ENCODE data around the gene PIGBOS1.

Gene PIGBOS1

DNA sequence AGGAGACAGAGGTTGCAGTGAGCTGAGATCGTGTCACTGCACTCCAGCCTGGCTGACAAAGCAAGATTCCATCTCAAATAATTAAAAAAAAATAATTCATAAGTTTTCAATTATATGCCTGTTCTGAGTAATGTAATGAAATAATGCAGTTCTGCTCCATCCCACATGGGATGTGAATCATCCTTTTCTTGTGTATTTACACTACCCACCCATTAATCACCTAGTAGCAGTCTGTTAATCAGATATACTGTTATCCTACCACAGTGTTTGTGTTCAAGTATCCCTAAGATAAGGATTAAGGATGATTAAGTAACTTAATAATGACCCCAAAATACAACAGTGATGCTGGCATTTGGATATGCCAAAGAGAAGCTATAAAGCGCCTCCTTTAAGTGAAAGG, 38.9 kb upstream of the PIGBOS1 start:
- DNase-seq (ENCODE audit: low spot score) = no peak
- TF ChIP-seq, protein P1, sequence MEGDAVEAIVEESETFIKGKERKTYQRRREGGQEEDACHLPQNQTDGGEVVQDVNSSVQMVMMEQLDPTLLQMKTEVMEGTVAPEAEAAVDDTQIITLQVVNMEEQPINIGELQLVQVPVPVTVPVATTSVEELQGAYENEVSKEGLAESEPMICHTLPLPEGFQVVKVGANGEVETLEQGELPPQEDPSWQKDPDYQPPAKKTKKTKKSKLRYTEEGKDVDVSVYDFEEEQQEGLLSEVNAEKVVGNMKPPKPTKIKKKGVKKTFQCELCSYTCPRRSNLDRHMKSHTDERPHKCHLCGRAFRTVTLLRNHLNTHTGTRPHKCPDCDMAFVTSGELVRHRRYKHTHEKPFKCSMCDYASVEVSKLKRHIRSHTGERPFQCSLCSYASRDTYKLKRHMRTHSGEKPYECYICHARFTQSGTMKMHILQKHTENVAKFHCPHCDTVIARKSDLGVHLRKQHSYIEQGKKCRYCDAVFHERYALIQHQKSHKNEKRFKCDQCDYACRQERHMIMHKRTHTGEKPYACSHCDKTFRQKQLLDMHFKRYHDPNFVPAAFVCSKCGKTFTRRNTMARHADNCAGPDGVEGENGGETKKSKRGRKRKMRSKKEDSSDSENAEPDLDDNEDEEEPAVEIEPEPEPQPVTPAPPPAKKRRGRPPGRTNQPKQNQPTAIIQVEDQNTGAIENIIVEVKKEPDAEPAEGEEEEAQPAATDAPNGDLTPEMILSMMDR (IDR thresholded peaks at IDR 0.05; ENCODE audit: borderline replicate concordance, control extremely low read depth, extremely low read depth, insufficient read depth, missing control alignments) = no peak
- in situ Hi-C loops (cut with MboI; ENCODE audit: low sequenced_read_pairs, unreplicated experiment) = no loop called here

DNA sequence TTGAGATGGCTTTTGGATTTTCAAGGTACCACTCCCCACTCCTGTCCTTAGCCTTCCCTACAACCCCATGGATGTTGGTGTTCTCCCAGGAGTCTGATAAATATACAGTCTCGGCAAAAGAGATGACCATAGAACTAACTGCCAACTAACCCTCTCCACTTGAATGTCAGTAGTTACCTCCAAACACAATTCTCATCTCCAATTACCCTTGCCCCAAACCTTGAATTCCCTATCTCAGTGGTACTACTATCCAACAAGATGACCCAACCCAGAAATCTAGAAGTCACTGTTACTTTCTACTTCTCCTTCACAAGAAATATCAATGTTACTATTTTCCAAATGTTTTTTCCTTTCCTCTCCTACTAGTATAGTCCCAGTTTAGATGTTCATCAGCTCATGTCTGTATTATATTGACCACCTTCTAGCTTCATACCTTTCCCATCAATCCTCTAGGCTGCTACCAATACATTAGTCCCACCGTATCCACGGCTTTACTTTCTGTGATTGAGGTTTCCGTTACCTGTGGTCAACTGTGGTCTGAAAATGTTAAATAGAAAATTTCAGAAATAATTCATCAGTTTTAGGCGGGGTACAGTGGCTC, 38.2 kb upstream of the PIGBOS1 start:
- in situ Hi-C loops (cut with MboI; ENCODE audit: low sequenced_read_pairs, unreplicated experiment) = no loop called here
- TF ChIP-seq, protein P1 (IDR thresholded peaks at IDR 0.05; ENCODE audit: borderline replicate concordance, control extremely low read depth, extremely low read depth, insufficient read depth, missing control alignments) = no peak
- no peak for DNase-seq (ENCODE audit: low spot score)

DNA sequence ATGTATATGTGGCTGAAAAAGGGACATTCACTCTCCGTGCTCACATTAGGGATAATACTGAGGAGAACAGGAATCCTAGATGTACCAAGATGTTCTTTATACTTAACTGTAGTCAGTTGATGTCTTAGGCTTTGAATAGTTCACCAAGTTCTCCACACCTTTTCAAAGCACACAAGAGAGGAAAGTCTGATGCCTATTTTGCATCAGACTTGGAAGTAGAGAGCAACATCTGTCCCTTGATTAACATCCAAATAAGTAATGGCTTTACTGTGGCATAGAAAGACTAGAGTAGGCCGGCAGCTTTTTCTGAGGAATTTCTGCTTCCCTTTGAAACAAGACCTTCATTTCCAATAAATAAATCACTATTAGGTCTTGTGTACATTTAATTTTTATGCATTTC, 34.1 kb upstream of the PIGBOS1 start:
- in situ Hi-C loops (cut with MboI; ENCODE audit: low sequenced_read_pairs, unreplicated experiment) = no loop called here
- no peak for DNase-seq (ENCODE audit: low spot score)
- TF ChIP-seq, protein P1 (IDR thresholded peaks at IDR 0.05; ENCODE audit: borderline replicate concordance, control extremely low read depth, extremely low read depth, insufficient read depth, missing control alignments) = no peak

DNA sequence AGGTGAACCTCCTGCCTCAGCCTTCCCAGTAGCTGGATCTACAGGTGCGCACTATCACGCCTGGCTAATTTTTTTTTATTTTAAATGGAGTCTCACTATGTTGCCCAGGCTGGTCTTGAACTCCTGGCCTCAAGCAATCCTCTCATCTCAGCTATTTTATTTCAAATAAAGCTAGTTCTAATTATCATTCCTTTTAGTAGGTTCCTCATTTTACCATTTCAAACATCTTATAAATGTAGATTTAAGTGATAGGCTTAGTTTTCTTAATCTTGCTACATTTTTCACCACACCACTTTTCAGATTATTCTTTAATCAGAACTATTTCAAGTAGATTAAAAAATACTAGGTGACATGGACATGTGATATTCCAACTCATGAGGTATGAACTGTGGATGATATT, 30.4 kb upstream of the PIGBOS1 start:
- no peak for DNase-seq (ENCODE audit: low spot score)
- TF ChIP-seq, protein P1 (IDR thresholded peaks at IDR 0.05; ENCODE audit: borderline replicate concordance, control extremely low read depth, extremely low read depth, insufficient read depth, missing control alignments) = no peak
- in situ Hi-C loops (cut with MboI; ENCODE audit: low sequenced_read_pairs, unreplicated experiment) = no loop called here

DNA sequence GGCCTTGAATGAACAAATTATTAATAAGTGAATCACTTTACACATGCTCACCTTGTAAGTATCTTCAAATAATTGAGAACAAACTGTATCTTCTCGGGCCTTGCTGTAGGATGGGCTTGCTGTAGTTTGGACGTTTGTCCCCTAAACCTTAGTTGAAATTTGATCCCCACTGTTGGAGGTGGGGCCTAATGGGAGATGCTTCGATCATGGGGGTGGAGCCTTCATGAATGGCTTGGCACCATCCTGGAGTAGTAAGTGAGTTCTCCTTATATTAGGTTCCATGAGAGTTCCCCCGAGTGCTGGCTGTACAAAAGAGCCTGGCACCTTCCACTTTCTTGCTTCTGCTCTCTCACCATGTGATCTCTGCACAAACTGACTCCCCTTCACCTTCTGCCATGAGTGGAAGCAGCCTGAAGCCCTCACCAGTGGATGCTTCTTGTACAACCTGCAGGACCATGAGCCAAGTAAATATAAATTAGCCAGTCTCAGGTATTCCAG, 29.4 kb upstream of the PIGBOS1 start:
- in situ Hi-C loops (cut with MboI; ENCODE audit: low sequenced_read_pairs, unreplicated experiment) = no loop called here
- no peak for DNase-seq (ENCODE audit: low spot score)
- TF ChIP-seq, protein P1 (IDR thresholded peaks at IDR 0.05; ENCODE audit: borderline replicate concordance, control extremely low read depth, extremely low read depth, insufficient read depth, missing control alignments) = no peak

DNA sequence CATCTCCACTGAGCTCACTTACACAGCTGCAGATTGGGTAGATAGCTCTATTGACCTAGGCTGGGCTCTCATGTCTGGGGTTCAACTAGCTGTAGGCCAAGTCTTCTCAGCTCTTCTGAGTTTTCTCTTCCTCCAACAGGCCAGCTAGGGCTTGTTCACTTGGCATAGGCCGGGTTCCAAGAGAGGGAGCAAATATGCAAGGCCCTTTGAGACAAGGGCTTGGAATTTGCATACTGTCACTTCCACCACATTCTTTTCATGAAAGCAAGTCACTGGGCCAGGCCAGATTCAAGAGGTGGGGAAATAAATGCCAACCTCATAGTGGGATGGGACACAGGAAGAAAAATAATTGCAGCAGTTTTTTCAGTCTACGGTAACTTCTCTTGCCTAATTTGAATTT, 25.3 kb upstream of the PIGBOS1 start:
- no peak for DNase-seq (ENCODE audit: low spot score)
- in situ Hi-C loops (cut with MboI; ENCODE audit: low sequenced_read_pairs, unreplicated experiment) = no loop called here
- TF ChIP-seq, protein P1 (IDR thresholded peaks at IDR 0.05; ENCODE audit: borderline replicate concordance, control extremely low read depth, extremely low read depth, insufficient read depth, missing control alignments) = no peak
